H1 (cell line): ENCODE data around the gene CELF3. TPM values are rescaled to one million over a fixed set of nuclear protein-coding genes. Genes with fewer than 3 reads are reported as not detected.
A peak's percentile ranks its signal among the peaks of the same experiment; 100 is the strongest.

Experiments
- BCL11A ChIP-seq, 2 experiments: IDR thresholded peaks; one replicate each; pipeline ENCODE4 v1.6.1; 2011; ENCODE audit warnings: low read depth in 2 of 2, low read length in 2 of 2, mild to moderate bottlenecking in 2 of 2
- KDM1A ChIP-seq: fragments of 200-600, 300-600 bp; sonication (generic); IDR thresholded peaks from 2 replicates; pipeline ENCODE4 v1.7.1; 2016; ENCODE audit warnings: mild to moderate bottlenecking, low read length, borderline replicate concordance
- PHF8 ChIP-seq: fragments of 200-600 bp; sonication (generic); conservative IDR thresholded peaks from 2 replicates; pipeline ENCODE4 v1.7.1; 2012; ENCODE audit warnings: low read depth, mild to moderate bottlenecking, inconsistent platforms, low read length, moderate library complexity
- SIN3A ChIP-seq, 2 experiments: IDR thresholded peaks in 1 of 2; conservative IDR thresholded peaks in 1 of 2; 2 replicates each; pipeline ENCODE4 v1.6.1; 2011 to 2012; ENCODE audit warnings: low read length in 2 of 2, improper control_type of control experiment in 1 of 2, low read depth in 1 of 2, mild to moderate bottlenecking in 1 of 2
- SIX5 ChIP-seq: IDR thresholded peaks from 2 replicates; pipeline ENCODE4 v1.6.1; 2011; ENCODE audit warnings: mild to moderate bottlenecking, low read depth, low read length
- SP1 ChIP-seq: IDR thresholded peaks from 2 replicates; pipeline ENCODE4 v1.6.1; 2011; ENCODE audit warnings: low read depth, low read length
- polyA plus RNA-seq, 7 experiments: library from polyadenylated mRNA; depleted of rRNA in 3 of 7; stranded (reverse) in 5 of 7; unstranded in 2 of 7; fragments of >200 nt in 5 of 7; fragments of 200-250 nt in 2 of 7; gene quantifications; 1 replicate in 5 of 7; 2 replicates in 1 of 7; 4 replicates in 1 of 7; pipeline versions ENCODE4 v1.2.1 to v1.2.3, GENCODE V29; 2011 to 2013; ENCODE audit warnings: missing spikeins in 2 of 7, mixed read lengths in 2 of 7
- total RNA-seq: library from RNA; stranded (reverse); fragmentation: NEBNext Ultra II Directional; extraction: Animal tissue kit (Norgen Biotek cat#: 25700); gene quantifications from 2 replicates; pipeline ENCODE4 v1.2.1, GENCODE V29; 2021
- TF ChIP-seq, protein P1 (sequence below): IDR thresholded peaks from 2 replicates; pipeline ENCODE4 v1.6.1; 2011; ENCODE audit warnings: low read length, improper control_type of control experiment
- TF ChIP-seq, protein P2 (sequence below): fragments of 300-600 bp; sonication (generic); IDR thresholded peaks from 2 replicates; pipeline ENCODE4 v1.7.1; 2012; ENCODE audit warnings: low read length, moderate library complexity, mild to moderate bottlenecking, inconsistent platforms; ENCODE audit not compliant: insufficient replicate concordance

Gene CELF3
- total and polyA plus RNA-seq, 2 of the 8 experiments (the other 6 are each of a cell fraction or from before 2014, with no cell fraction given), result 0.34 to 1.2 TPM

- TF ChIP-seq, protein P1, sequence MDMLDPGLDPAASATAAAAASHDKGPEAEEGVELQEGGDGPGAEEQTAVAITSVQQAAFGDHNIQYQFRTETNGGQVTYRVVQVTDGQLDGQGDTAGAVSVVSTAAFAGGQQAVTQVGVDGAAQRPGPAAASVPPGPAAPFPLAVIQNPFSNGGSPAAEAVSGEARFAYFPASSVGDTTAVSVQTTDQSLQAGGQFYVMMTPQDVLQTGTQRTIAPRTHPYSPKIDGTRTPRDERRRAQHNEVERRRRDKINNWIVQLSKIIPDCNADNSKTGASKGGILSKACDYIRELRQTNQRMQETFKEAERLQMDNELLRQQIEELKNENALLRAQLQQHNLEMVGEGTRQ, result no peak
- TF ChIP-seq BCL11A (IDR thresholded peaks at IDR 0.05; ENCODE audit: low read depth in 2 of 2, low read length in 2 of 2) (no peak), KDM1A (no peak), SP1 (no peak), PHF8 (peak; percentile 90), SIN3A (conservative IDR thresholded peaks at IDR 0.05 in 1 of 2, IDR thresholded peaks at IDR 0.05 in 1 of 2; ENCODE audit: low read depth in 1 of 2, low read length in 2 of 2) (peak; percentile 49 to 60; a peak in 2 of 4 replicates), SIX5 (no peak)
- TF ChIP-seq, protein P2, sequence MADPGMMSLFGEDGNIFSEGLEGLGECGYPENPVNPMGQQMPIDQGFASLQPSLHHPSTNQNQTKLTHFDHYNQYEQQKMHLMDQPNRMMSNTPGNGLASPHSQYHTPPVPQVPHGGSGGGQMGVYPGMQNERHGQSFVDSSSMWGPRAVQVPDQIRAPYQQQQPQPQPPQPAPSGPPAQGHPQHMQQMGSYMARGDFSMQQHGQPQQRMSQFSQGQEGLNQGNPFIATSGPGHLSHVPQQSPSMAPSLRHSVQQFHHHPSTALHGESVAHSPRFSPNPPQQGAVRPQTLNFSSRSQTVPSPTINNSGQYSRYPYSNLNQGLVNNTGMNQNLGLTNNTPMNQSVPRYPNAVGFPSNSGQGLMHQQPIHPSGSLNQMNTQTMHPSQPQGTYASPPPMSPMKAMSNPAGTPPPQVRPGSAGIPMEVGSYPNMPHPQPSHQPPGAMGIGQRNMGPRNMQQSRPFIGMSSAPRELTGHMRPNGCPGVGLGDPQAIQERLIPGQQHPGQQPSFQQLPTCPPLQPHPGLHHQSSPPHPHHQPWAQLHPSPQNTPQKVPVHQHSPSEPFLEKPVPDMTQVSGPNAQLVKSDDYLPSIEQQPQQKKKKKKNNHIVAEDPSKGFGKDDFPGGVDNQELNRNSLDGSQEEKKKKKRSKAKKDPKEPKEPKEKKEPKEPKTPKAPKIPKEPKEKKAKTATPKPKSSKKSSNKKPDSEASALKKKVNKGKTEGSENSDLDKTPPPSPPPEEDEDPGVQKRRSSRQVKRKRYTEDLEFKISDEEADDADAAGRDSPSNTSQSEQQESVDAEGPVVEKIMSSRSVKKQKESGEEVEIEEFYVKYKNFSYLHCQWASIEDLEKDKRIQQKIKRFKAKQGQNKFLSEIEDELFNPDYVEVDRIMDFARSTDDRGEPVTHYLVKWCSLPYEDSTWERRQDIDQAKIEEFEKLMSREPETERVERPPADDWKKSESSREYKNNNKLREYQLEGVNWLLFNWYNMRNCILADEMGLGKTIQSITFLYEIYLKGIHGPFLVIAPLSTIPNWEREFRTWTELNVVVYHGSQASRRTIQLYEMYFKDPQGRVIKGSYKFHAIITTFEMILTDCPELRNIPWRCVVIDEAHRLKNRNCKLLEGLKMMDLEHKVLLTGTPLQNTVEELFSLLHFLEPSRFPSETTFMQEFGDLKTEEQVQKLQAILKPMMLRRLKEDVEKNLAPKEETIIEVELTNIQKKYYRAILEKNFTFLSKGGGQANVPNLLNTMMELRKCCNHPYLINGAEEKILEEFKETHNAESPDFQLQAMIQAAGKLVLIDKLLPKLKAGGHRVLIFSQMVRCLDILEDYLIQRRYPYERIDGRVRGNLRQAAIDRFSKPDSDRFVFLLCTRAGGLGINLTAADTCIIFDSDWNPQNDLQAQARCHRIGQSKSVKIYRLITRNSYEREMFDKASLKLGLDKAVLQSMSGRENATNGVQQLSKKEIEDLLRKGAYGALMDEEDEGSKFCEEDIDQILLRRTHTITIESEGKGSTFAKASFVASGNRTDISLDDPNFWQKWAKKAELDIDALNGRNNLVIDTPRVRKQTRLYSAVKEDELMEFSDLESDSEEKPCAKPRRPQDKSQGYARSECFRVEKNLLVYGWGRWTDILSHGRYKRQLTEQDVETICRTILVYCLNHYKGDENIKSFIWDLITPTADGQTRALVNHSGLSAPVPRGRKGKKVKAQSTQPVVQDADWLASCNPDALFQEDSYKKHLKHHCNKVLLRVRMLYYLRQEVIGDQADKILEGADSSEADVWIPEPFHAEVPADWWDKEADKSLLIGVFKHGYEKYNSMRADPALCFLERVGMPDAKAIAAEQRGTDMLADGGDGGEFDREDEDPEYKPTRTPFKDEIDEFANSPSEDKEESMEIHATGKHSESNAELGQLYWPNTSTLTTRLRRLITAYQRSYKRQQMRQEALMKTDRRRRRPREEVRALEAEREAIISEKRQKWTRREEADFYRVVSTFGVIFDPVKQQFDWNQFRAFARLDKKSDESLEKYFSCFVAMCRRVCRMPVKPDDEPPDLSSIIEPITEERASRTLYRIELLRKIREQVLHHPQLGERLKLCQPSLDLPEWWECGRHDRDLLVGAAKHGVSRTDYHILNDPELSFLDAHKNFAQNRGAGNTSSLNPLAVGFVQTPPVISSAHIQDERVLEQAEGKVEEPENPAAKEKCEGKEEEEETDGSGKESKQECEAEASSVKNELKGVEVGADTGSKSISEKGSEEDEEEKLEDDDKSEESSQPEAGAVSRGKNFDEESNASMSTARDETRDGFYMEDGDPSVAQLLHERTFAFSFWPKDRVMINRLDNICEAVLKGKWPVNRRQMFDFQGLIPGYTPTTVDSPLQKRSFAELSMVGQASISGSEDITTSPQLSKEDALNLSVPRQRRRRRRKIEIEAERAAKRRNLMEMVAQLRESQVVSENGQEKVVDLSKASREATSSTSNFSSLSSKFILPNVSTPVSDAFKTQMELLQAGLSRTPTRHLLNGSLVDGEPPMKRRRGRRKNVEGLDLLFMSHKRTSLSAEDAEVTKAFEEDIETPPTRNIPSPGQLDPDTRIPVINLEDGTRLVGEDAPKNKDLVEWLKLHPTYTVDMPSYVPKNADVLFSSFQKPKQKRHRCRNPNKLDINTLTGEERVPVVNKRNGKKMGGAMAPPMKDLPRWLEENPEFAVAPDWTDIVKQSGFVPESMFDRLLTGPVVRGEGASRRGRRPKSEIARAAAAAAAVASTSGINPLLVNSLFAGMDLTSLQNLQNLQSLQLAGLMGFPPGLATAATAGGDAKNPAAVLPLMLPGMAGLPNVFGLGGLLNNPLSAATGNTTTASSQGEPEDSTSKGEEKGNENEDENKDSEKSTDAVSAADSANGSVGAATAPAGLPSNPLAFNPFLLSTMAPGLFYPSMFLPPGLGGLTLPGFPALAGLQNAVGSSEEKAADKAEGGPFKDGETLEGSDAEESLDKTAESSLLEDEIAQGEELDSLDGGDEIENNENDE, result no peak
Observed at GRCh38 chr1:151762941-151763921, 46.6 kb upstream of the CELF3 start, which contains the start of gene MRPL9 (continued).
